Measurements from ENCODE around the gene ALKBH2. TPM values are rescaled to one million over a fixed set of nuclear protein-coding genes. Genes with fewer than 3 reads are reported as not detected.

Gene ALKBH2
- polyA plus RNA-seq, 3 donors: 3.7 to 13.0 (median 4.5) TPM

- peaks cover 0 to 9% (median 2%) of the 10 kb centered on the region in 3 donors for H3K27me3 Mint-ChIP-seq (ENCODE audit: low read depth in 3 of 3)
Measured at GRCh38 chr12:109053382-109054123, 39.7 kb downstream of the ALKBH2 start.

More at GRCh38 chr12:109053382-109054123, 39.7 kb downstream of the ALKBH2 start:
- Histone ChIP-seq H3K9me3 (replicated peaks in 1 of 2; ENCODE audit: control insufficient read depth in 1 of 2, insufficient read depth in 1 of 2, low read length in 2 of 2) (no peaks in the 10 kb centered on the region), H4K20me1 (ENCODE audit: insufficient read depth, low read length) (no peaks in the 10 kb centered on the region), H3K4me3 (replicated peaks in 1 of 3; ENCODE audit: low read depth in 2 of 3, low read length in 3 of 3) (peak overlapping the region; percentile 70 to 94 (median 94)), H3K79me2 (ENCODE audit: insufficient read depth, low read length) (peaks cover 11% of the 10 kb centered on the region), H3K36me3 (replicated peaks in 1 of 2; ENCODE audit: control insufficient read depth in 1 of 2, insufficient read depth in 2 of 2, low read length in 2 of 2) (peaks cover 6 to 18% of the 10 kb centered on the region in 2 donors), H3K27ac (ENCODE audit: low read depth in 1 of 2, low read length in 2 of 2) (peak overlapping the region; percentile 74 to 85), H3K4me2 (replicated peaks; ENCODE audit: extremely low read depth, low read length, poor library complexity, severe bottlenecking) (peak overlapping the region; percentile 93), H2AFZ (ENCODE audit: insufficient read depth, low read depth, low read length, poor library complexity, severe bottlenecking) (peak overlapping the region; percentile 99), H3K9ac (ENCODE audit: insufficient read depth, low read length, poor library complexity, severe bottlenecking) (peak overlapping the region; percentile 91), H3K27me3 (ENCODE audit: control insufficient read depth in 2 of 2, insufficient read depth in 2 of 2, low read length in 2 of 2) (no peaks in the 10 kb centered on the region), H3K4me1 (ENCODE audit: control insufficient read depth in 1 of 2, insufficient read depth in 2 of 2, low read length in 2 of 2) (peaks cover 18 to 21% of the 10 kb centered on the region in 2 donors)
- WGBS (ENCODE audit: insufficient coverage): 25% methylated on average over 9 of the region's 9 CpGs
- Mint-ChIP-seq H3K36me3 (peaks cover 10 to 17% of the 10 kb centered on the region in 2 donors), H3K4me3 (peak overlapping the region; percentile 89 to 92), H3K27ac (peak overlapping the region; percentile 66 to 97 (median 89)), H3K4me1 (peaks cover 21% of the 10 kb centered on the region), H3K9me3 (peaks cover 0 to 2% (median 0%) of the 10 kb centered on the region in 7 donors)
- peak; percentile 19 to 54 (median 39) for DNase-seq
- no peak for TF ChIP-seq CTCF (IDR thresholded peaks at IDR 0.05)
- intact Hi-C loops (cut with micrococcal nuclease): loop anchor here (2.0 to 5.0 kb wide), 3 partner anchors 39 to 491 kb away; partner anchors contain the start of genes ALKBH2 (in 1 of the 2), ISCU (in 1 of the 2) and SART3 (in 1 of the 2)
